GM18508 (cell line): ENCODE measurements around the gene CERS3.
"Not testable (repeated sequence)": the region's sequence is repeated elsewhere in the genome, so short reads cannot be mapped to it uniquely, and the experiment has no call there.

Source experiments
- ATAC-seq: cut with Tn5 transposase; IDR thresholded peaks from one replicate; pipeline ENCODE4 v1.9.1; 2021; ENCODE audit warnings: moderate number of reproducible peaks; ENCODE audit not compliant: insufficient read depth, unreplicated experiment

CERS3 gene

DNA sequence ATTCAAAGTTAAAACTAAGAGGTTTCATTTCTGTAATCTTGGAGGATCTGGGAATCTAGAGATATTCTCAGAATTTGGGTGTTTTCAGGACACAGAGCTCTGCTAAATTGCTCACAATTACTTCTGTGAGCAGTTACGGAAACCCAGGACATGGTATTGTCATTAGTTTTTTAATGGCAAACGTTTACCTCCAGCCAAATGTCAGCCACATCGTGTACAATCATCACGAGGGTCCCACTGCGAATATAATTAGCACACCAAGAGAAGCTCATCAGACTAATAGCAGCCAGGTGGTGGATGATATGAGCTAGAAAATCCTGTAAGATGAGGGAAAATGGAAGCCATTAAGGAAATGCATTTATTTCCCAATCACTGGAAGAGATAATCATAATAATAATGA lies 56.0 kb downstream of the CERS3 start:
- no peak for ATAC-seq

- ATAC-seq = no peak
These were observed 56.8 kb downstream of the CERS3 start for GRCh38 chr15:100471933-100472332.

- no peak for ATAC-seq
These were observed 60.5 kb downstream of the CERS3 start for GRCh38 chr15:100468285-100468684.

DNA sequence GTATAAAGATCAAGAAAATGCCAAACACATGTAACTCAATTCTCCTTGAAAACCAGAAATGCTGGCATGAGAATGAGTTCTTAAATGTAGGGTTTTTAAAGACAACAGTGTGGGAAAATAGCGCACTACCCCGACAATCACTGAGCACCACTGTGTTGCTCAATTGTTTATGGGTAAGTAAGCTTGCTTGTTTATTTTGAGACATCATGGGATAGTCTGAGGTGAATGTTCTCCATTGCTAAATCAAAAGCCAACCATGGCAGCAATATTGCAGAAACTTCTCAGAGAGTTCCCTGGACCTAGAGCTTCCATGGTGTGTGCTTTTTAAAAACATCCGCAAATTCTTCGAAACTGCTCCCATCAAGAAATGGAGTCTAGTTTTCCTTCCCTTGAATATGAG lies 62.7 kb downstream of the CERS3 start:
- ATAC-seq = no peak

DNA sequence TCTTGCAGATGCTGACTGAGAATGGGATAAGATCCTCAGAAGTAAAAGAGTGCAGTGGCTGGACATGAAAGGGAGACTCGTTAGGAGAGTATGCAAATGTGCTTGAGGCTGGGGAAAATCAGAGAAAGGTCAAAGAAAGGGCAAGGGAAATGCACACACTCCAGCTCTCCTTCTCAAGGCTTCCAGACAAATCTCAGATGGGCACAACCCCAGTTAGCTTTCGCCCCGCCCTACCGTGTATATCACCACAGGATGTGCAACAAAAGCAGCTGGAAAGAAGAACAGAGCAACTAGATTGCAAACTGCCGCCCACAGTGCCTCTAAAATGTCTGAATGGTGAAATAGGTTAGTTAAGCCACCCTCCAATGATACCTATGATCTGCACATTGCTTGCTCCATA lies 63.9 kb downstream of the CERS3 start:
- no peak for ATAC-seq

DNA sequence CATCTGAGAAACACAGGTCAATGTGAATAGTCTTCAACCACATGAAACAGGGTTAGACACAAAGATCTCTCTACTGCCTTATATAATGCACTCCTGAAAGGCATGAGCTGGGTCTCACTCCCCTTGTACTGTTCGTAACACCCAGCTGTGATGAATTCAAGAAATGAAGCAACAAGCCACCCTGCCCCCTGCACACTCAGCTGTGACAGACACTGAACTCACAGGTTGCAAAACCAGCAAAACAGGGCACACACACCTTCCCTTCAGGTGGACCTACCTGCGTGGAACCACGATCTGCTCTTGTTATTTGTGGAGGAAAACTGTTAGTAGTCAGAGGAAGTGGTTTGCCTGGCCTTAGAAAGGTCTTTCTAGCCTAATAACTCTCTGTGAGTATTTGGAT lies 64.5 kb downstream of the CERS3 start:
- ATAC-seq = no peak

- ATAC-seq = no peak
These were observed 65.2 kb downstream of the CERS3 start for GRCh38 chr15:100463515-100463914.

- ATAC-seq = no peak
These were observed 67.7 kb downstream of the CERS3 start for GRCh38 chr15:100461049-100461448.

DNA sequence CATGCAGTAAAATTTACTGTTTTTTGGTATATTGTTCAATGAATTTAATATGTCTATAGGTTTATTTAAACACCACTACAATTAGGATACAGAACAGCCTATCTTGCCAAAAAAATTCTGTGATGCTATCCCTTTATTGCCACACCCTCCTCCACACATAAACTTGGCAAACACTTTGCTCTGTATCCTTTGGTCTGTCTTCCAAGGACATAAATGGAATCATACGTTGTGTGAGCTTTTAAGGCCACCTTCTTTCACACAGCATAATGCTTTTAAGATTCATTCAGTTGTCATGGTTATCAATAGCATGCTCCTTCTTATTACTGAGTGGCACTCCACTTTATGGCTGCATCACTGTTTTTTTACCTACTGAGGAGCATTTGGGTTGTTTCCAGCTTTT lies 71.5 kb downstream of the CERS3 start:
- no peak for ATAC-seq

DNA sequence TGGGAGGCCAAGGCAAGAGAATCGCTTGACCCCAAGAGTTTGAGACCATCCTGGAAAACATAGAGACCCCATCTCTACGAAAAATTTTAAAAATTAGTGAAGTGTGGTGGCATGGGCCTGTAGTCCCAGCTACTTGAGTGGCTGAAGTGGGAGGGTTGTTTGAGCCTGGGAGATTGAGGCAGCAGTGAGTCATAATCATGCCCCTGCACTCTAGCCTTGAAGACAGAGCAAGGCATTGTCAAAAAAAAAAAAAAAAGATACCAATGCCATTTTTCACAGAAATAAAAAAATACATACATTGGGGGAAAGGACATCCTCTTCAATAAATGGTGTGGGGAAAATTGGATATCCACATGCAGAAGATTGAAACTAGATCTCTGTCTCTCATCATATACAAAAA lies 74.6 kb downstream of the CERS3 start:
- ATAC-seq = no peak

GRCh38 chr15:100448481-100448880 lies 80.3 kb downstream of the CERS3 start:
- ATAC-seq = no peak

DNA sequence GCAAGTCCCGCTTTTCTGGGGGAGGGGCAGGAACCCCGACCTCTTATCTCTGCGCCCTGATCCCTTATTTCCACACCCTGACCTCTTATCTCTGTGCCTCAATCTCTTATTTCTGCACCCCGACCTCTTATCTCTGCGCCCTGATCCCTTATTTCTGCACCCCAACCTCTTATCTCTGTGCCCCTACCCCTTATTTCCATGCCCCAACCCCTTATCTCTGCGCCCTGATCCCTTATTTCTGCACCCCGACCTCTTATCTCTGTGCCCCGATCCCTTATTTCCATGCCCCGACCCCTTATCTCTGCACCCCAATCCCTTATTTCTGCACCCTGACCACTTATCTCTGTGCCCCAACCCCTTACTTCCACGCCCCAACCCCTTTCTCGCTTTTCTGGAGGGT lies 87.7 kb downstream of the CERS3 start:
- ATAC-seq = not testable (repeated sequence)

DNA sequence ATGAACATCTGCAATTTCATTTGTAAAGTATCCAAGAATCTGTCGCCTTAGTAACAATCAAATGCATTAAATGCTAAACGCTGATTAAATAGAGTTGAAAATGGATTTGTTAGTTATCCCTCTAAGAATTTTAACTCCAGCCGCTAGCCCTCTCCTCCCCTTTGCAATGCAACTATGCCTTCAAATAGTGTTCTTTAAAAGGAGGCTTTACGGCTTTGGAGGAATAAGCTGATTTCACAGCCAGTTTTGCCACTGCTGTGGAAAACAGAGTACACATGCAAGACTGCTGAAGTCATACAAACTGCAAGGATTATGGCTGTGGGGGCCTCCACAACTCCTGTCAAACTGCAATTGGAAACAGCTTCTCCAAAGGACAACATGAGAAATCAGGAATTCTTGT lies 89.2 kb downstream of the CERS3 start:
- no peak for ATAC-seq

DNA sequence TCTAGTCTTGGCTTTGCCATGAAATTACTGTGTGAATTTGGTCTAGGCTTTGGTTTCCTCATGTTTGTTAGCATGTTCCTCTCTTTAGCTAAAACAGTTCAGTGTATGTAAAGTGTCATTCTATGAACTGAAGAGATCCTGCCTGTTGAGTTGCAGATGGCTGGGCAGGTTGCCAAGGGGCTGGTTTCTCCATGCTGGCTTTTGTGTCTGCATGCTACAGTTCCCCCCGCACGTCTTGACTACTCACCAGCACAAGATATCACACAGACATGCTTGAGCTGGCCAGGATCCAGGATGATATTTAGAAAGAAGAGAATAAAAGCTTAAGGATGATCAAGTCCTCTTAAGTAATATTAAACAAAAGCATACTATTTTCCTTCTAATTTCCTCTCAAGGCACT lies 90.2 kb downstream of the CERS3 start:
- no peak for ATAC-seq

- no peak for ATAC-seq
These were observed 91.5 kb downstream of the CERS3 start for GRCh38 chr15:100437261-100437660.

- ATAC-seq = no peak
These were observed 94.2 kb downstream of the CERS3 start for GRCh38 chr15:100434561-100434960.

- no peak for ATAC-seq
These were observed 94.7 kb downstream of the CERS3 start for GRCh38 chr15:100434038-100434437.

- no peak for ATAC-seq
These were observed 95.4 kb downstream of the CERS3 start for GRCh38 chr15:100433304-100433703.

GRCh38 chr15:100430411-100430810 lies 98.3 kb downstream of the CERS3 start:
- ATAC-seq = no peak

DNA sequence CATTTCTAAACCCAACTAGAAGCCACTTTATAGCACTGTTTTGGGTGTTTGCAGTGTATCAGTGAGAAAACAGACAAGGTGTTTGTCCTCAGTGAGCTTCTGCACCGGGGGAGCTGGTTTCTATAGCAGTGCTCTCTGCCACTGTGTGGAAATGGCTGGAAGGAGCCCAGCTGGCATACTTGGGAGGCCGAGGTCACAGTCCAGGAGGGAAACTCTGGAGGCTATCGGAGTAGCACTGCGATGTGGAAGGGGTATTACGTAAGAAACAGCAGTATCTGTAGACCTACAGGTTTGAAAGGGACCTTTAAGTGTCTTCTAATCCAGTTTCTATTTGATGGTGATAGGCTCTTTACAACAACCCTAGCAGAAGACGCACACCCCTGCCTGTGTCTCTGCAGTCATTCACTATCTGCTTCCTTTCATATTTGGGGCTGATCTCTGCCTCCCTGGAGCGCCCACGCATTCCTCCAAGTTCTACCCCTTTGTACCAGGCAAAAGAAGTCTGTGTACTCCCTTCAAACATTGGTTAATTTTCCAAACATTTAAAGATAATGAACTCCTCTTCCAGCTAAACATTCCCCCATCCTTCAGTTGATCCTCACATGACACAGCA lies 99.5 kb downstream of the CERS3 start:
- no peak for ATAC-seq

DNA sequence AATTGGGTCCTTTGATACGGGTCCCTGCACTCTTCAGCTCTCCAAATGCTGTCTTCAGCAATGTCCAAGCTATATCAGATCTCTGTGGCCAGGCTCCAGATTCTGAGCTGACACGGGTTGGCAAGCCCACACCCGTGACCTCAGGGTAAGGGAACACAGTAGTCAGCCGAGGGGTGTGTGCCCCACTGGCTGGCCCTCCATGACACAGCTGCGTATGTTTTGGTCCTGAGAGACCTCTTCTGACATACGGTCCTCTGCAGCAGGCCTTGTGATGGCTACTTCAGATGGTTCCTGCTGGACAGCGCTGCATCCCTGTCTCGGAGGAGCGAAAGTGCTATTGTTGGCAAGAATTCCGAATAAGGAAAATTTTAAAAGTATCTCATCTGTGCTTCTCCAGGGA lies 101.8 kb downstream of the CERS3 start:
- ATAC-seq = no peak

DNA sequence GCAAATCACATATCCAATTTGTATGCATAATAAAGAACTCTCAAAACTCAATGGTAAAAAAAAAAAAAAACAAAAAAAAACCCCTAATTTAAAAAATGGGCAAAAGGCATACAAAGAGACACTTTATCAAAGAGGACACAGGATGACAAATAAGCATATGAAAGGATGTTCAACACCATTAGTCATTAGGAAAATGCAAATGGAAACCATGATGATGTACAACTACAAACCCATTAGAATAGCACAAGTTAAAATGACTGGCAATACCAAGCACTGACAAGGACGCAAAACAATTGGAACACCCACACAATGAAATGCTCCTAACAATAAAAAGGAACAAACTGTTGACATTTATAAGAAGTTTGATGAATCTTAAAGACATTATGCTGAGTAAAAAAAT lies 123.6 kb downstream of the CERS3 start:
- no peak for ATAC-seq

- ATAC-seq = no peak
These were observed 127.8 kb downstream of the CERS3 start for GRCh38 chr15:100400996-100401395.
